Gastrocnemius medialis (tissue), 4 donors: ENCODE measurements around the gene CCNQ. TPM values are rescaled to one million over a fixed set of nuclear protein-coding genes. Genes with fewer than 3 reads are reported as not detected.

Experiments used
- ATAC-seq, 2 donors: fragments of 150-250 bp; one replicate each; pipeline ENCODE4 v1.9.1; 2016
- DNase-seq, 2 donors: peaks; one replicate each; pipeline ENCODE4 v3.0.0-alpha.2; 2019
- H3K27ac ChIP-seq, 4 donors: fragments of 200-600 bp; sonication (generic); 1 replicate in 1 of 4; 2 replicates in 3 of 4; pipeline ENCODE4 v1.5.1; 2016 to 2018; ENCODE audit warnings: mild to moderate bottlenecking in 2 of 4, moderate library complexity in 1 of 4
- H3K27me3 ChIP-seq, 3 donors: fragments of 200-600 bp; sonication (generic) in 2 of 3; 1 replicate in 1 of 3; 2 replicates in 2 of 3; pipeline versions ENCODE4 v1.5.1 to v1.6.0; 2016 to 2019; ENCODE audit warnings: mild to moderate bottlenecking in 1 of 3, moderate library complexity in 1 of 3
- H3K36me3 ChIP-seq, 2 donors: fragments of 200-600 bp; sonication (generic) in 1 of 2; one replicate each; pipeline ENCODE4 v1.5.1; 2017 to 2018
- H3K4me1 ChIP-seq, 2 donors: fragments of 200-600 bp; sonication (generic) in 1 of 2; one replicate each; pipeline ENCODE4 v1.5.1; 2016 to 2017; ENCODE audit warnings: mild to moderate bottlenecking in 2 of 2
- H3K4me3 ChIP-seq, 4 donors: fragments of 200-600 bp; sonication (generic) in 3 of 4; 1 replicate in 1 of 4; 2 replicates in 3 of 4; pipeline ENCODE4 v1.5.1; 2016 to 2019; ENCODE audit warnings: mild to moderate bottlenecking in 2 of 4
- H3K9me3 ChIP-seq, 3 donors: fragments of 200-600 bp; sonication (generic) in 2 of 3; 1 replicate in 1 of 3; 2 replicates in 2 of 3; pipeline ENCODE4 v1.5.1; 2016 to 2019
- POLR2A ChIP-seq, 2 donors: fragments of 450-650 bp; IDR thresholded peaks; one replicate each; pipeline ENCODE4 v1.6.1; 2017; ENCODE audit warnings: antibody characterized with exemption in 2 of 2, mild to moderate bottlenecking in 2 of 2, moderate library complexity in 2 of 2
- in situ Hi-C, 4 donors: fragments of 200-750 bp; cut with MboI; loops; one replicate each; pipeline versions ENCODE4 v1.15.0 to v1.8.0; 2017; ENCODE audit warnings: low sequenced_read_pairs in 4 of 4
- intact Hi-C: fragments of 100-400 bp; cut with DNase I; formaldehyde crosslinking; loops from one replicate; pipeline ENCODE4 v1.15.1; 2023; ENCODE audit warnings: low total_unique reads
- total RNA-seq, 4 donors: library from RNA; depleted of rRNA; stranded (reverse); fragments of >200 nt; gene quantifications; one replicate each; pipeline versions ENCODE4 v1.1.0 to v1.2.3, GENCODE V29; 2016
- TF ChIP-seq, protein P1 (sequence below), 5 experiments: fragments of 450-650 bp in 3 of 5; fragments of 200-600 bp in 2 of 5; sonication (generic) in 2 of 5; IDR thresholded peaks in 4 of 5; conservative IDR thresholded peaks in 1 of 5; 1 replicate in 4 of 5; 2 replicates in 1 of 5; pipeline ENCODE4 v1.5.1; 2016 to 2019; ENCODE audit warnings: antibody characterized with exemption in 5 of 5, mild to moderate bottlenecking in 3 of 5, moderate library complexity in 3 of 5

Gene CCNQ
- total RNA-seq, 4 donors from 2014 or later, result 48.4 to 61.5 (median 52.8) TPM

DNA sequence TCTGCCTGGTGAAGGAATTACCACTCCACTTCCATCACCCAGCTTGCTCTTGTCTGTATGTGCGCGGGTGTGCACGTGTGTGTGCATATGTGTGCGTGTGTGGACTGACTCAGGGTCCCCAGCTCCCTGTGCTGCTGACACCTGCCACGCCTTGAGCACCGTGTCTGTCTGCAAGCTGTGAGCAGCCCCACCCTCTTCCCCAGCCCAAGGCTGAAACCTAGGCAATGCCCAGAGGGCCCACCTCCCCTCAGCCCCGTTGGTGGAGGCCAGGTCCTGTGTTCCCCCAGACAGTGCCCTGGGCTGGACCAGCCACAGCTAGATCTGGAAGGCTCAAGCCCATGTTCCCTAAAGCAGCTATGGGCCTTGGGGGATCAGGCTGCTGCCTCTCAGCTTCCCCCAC is 2.0 kb upstream of the CCNQ start:
- no peaks in the 10 kb centered on the region for H3K9me3 ChIP-seq
- no peak for DNase-seq
- peaks cover 5 to 15% of the 10 kb centered on the region in 2 donors for H3K4me1 ChIP-seq
- TF ChIP-seq, protein P1, sequence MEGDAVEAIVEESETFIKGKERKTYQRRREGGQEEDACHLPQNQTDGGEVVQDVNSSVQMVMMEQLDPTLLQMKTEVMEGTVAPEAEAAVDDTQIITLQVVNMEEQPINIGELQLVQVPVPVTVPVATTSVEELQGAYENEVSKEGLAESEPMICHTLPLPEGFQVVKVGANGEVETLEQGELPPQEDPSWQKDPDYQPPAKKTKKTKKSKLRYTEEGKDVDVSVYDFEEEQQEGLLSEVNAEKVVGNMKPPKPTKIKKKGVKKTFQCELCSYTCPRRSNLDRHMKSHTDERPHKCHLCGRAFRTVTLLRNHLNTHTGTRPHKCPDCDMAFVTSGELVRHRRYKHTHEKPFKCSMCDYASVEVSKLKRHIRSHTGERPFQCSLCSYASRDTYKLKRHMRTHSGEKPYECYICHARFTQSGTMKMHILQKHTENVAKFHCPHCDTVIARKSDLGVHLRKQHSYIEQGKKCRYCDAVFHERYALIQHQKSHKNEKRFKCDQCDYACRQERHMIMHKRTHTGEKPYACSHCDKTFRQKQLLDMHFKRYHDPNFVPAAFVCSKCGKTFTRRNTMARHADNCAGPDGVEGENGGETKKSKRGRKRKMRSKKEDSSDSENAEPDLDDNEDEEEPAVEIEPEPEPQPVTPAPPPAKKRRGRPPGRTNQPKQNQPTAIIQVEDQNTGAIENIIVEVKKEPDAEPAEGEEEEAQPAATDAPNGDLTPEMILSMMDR (IDR thresholded peaks at IDR 0.05 in 4 of 5, conservative IDR thresholded peaks at IDR 0.05 in 1 of 5), result no peak
- TF ChIP-seq POLR2A (IDR thresholded peaks at IDR 0.05), result no peak
- no peak for ATAC-seq
- no peak overlapping the region for H3K27ac ChIP-seq
- in situ Hi-C loops (no loop called here), intact Hi-C loops (no loop called here)
- no peak overlapping the region for H3K4me3 ChIP-seq
- no peaks in the 10 kb centered on the region for H3K36me3 ChIP-seq
- no peaks in the 10 kb centered on the region for H3K27me3 ChIP-seq

DNA sequence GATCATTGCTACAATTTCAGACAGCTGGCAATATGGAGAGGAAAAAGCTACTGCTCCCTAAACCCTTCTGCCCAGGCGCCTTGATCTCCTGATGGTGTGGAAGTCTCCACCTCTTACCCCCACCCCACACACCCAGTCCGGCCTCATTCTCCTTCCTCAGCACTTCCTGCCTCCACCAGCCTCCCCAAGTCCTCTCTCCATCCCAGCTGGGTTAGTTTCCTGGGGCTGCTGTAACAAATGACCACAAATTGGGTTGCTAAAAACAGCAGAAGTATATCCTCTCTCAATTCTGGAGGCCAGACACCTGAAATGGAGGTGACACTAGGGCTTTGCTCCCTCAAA is 1.1 kb upstream of the CCNQ start:
- DNase-seq, result no peak
- H3K4me1 ChIP-seq, result peaks cover 5 to 15% of the 10 kb centered on the region in 2 donors
- H3K4me3 ChIP-seq, result peak overlapping the region in 3 of 4 donors; percentile 63 to 65 (median 64)
- in situ Hi-C loops (no loop called here), intact Hi-C loops (no loop called here)
- no peaks in the 10 kb centered on the region for H3K36me3 ChIP-seq
- ATAC-seq, result no peak
- no peaks in the 10 kb centered on the region for H3K9me3 ChIP-seq
- no peaks in the 10 kb centered on the region for H3K27me3 ChIP-seq
- TF ChIP-seq POLR2A (IDR thresholded peaks at IDR 0.05), result no peak
- TF ChIP-seq, protein P1 (IDR thresholded peaks at IDR 0.05 in 4 of 5, conservative IDR thresholded peaks at IDR 0.05 in 1 of 5), result no peak
- H3K27ac ChIP-seq, result peak overlapping the region in 2 of 4 donors; percentile 79 to 82

DNA sequence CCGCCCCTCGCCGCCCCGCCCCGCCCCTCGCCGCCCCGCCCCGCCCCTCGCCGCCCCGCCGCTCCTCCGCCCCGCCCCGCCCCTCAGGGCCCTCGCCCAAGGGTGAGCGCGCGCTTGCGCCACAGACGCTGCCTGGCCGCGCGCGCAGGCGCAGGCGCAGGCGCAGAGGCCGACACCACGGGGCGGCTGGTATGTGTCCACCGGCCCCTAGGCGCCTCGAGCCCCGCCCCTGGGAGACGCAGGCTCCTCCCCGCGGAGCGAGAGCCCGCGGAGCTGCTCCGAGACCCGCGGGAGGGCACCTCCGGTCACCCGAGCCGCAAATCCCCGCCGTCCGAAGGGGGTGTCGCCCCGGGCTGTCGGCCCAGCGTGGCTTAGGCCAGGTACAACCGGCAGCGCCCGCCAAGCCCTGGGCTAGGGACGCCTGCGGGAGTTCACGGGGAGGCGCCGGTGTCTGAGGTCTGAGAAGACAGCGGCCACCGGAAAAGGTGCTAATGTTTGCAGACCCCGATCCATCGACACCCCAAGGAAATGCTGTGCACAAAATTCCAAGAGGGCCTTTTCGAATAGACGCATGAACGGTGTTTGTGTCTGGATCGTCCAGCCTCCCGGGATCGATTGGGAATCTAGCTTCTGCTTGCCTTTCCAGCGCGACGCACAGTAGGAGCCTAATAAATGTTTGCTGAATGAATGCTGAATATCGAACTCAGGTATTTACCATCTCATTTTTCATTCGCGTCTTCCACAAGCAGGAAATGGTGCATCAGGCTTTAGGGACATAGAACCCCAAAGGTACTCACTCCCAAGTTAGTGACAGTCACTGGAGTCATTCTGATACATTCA is 473 bp upstream of the CCNQ start:
- Histone ChIP-seq H3K27ac (peak overlapping the region; percentile 73 to 82 (median 80)), H3K36me3 (no peaks in the 10 kb centered on the region), H3K27me3 (no peaks in the 10 kb centered on the region), H3K9me3 (no peaks in the 10 kb centered on the region), H3K4me3 (peak overlapping the region; percentile 55 to 65 (median 64)), H3K4me1 (peaks cover 5 to 15% of the 10 kb centered on the region in 2 donors)
- DNase-seq (peak; percentile 75 to 89), ATAC-seq (peak; percentile 76 to 86)
- no peak for TF ChIP-seq POLR2A (IDR thresholded peaks at IDR 0.05)
- TF ChIP-seq, protein P1 (IDR thresholded peaks at IDR 0.05 in 4 of 5, conservative IDR thresholded peaks at IDR 0.05 in 1 of 5), result no peak
- intact Hi-C loops (loop anchor here (1.0 to 10.0 kb wide), 5 partner anchors 128 to 945 kb away; partner anchors contain the start of genes ARHGAP4, G6PD, HAUS7 and IKBKG), in situ Hi-C loops (no loop called here)

DNA sequence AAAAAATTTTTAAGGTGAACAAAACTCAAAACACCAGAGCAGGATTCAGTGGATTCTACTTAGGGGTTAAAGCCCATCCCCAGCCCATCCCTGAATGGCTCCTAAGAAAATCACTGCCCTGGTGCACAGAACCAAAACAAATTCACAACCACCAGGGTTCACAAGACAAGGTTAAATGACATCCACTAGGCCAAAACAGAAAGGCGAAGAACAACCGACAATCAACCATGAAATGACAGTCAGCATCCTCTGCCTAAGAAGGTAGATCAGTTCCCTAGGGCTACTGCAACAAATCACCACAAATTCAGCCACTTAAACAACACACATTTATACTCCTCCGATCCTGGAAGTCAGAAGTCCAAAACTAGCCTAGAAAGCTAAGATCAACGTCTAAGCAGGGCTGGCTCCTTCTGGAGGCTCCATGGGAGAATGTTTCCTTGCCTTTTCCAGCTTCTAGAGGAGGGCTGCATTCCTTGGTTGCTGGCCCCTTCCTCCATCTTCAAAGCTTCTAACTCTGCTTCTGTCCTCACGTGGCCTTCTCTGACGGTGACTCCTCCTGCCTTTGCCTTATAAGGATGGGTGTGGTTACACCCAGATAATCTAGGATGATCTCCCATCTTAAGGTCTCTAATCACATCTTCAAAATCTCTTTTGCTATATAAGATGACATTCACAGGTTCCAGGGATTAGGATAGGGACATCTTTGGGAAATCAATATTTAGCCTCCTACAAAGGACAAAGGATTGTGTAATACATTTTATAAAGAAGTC is 1.8 kb downstream of the CCNQ start:
- Histone ChIP-seq H3K4me3 (no peak overlapping the region), H3K9me3 (no peaks in the 10 kb centered on the region), H3K27me3 (no peaks in the 10 kb centered on the region), H3K4me1 (peaks cover 8 to 28% of the 10 kb centered on the region in 2 donors), H3K27ac (no peak overlapping the region), H3K36me3 (no peaks in the 10 kb centered on the region)
- ATAC-seq, result no peak
- intact Hi-C loops, result loop anchor here (5.0 to 10.0 kb wide), 3 partner anchors 130 to 948 kb away; partner anchors contain the start of genes ARHGAP4, G6PD and IKBKG
- no peak for DNase-seq
- TF ChIP-seq, protein P1 (IDR thresholded peaks at IDR 0.05 in 4 of 5, conservative IDR thresholded peaks at IDR 0.05 in 1 of 5), result no peak
- no peak for TF ChIP-seq POLR2A (IDR thresholded peaks at IDR 0.05)
- in situ Hi-C loops, result no loop called here
